Fibroblast of villous mesenchyme (primary cell): ENCODE results near the gene SYPL1. TPM values are rescaled to one million over a fixed set of nuclear protein-coding genes. Genes with fewer than 3 reads are reported as not detected.

Experiments used
- DNase-seq: peaks from one replicate; pipeline ENCODE4 v3.0.0-alpha.2; 2010; ENCODE audit warnings: low read depth
- H3K4me3 ChIP-seq: 2 replicates; pipeline ENCODE4 v1.5.1; 2011; ENCODE audit warnings: low read depth, mild to moderate bottlenecking, low read length
- CTCF ChIP-seq: IDR thresholded peaks from 2 replicates; pipeline ENCODE4 v1.5.1; 2012; ENCODE audit warnings: low read depth, mild to moderate bottlenecking, low read length; ENCODE audit not compliant: insufficient read depth
- total RNA-seq: library from RNA; depleted of rRNA; stranded (reverse); fragments of >200 nt; gene quantifications from 2 replicates; pipeline ENCODE4 v1.2.3, GENCODE V29; 2012

The SYPL1 gene
- total RNA-seq, 1 donor: 55.3 TPM

GRCh38 chr7:106095634-106096033 lies 16.5 kb downstream of the SYPL1 start:
- no peak for TF ChIP-seq CTCF
- no peak for DNase-seq
- H3K4me3 ChIP-seq: no peak overlapping the region

- TF ChIP-seq CTCF: no peak
- no peak for DNase-seq
Measured at GRCh38 chr7:106094780-106095179, 17.3 kb downstream of the SYPL1 start.

GRCh38 chr7:106092204-106092603 lies 19.9 kb downstream of the SYPL1 start:
- DNase-seq: no peak
- no peak overlapping the region for H3K4me3 ChIP-seq

More at GRCh38 chr7:106094780-106095179, 17.3 kb downstream of the SYPL1 start:
- no peak overlapping the region for H3K4me3 ChIP-seq

GRCh38 chr7:106089647-106090046 lies 22.5 kb downstream of the SYPL1 start:
- no peak for TF ChIP-seq CTCF

More at GRCh38 chr7:106092204-106092603, 19.9 kb downstream of the SYPL1 start:
- TF ChIP-seq CTCF: no peak

GRCh38 chr7:106088014-106088413 lies 24.1 kb downstream of the SYPL1 start:
- no peak overlapping the region for H3K4me3 ChIP-seq
- TF ChIP-seq CTCF: no peak
- DNase-seq: no peak

More at GRCh38 chr7:106089647-106090046, 22.5 kb downstream of the SYPL1 start:
- no peak for DNase-seq
- no peak overlapping the region for H3K4me3 ChIP-seq

GRCh38 chr7:106086062-106086461 lies 26.1 kb downstream of the SYPL1 start:
- TF ChIP-seq CTCF: no peak
- DNase-seq: no peak
- H3K4me3 ChIP-seq: no peak overlapping the region

- H3K4me3 ChIP-seq: no peak overlapping the region
- no peak for TF ChIP-seq CTCF
- DNase-seq: no peak
Measured at GRCh38 chr7:106085015-106085414, 27.1 kb downstream of the SYPL1 start.
